22Rv1 (cell line): ENCODE data around the gene C10orf53.

Source experiments
- CTCF ChIP-seq: fragments of 450-650 bp; IDR thresholded peaks from 2 replicates; pipeline ENCODE4 v1.5.1; 2017; ENCODE audit warnings: mild to moderate bottlenecking
- ZFX ChIP-seq: fragments of 450-650 bp; IDR thresholded peaks from 2 replicates; pipeline ENCODE4 v1.6.1; 2017; ENCODE audit warnings: antibody characterized with exemption, borderline replicate concordance

DNA sequence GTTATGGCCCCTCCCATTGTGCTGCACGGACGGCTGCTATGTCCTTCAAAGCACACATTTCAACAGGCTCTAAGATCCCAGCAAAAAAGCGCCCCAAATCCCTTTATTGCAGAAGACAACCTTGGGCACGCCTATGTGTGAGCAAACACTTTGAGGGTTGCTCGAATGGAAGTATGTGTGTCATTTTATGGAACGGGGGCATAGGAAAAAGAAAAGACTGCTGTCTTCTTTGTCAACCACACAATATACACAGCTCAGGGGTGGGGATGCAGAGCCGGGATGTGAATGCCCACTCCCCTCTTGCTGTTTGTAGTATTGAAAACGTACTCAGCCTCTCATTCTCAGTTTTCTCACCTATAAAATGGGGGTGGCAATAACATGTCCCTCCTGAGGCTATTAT is 32.0 kb downstream of the C10orf53 start:
- no peak for TF ChIP-seq CTCF
- no peak for TF ChIP-seq ZFX
